GM18868 (cell line): Measurements from ENCODE around the gene APOB.

Experiments
- ATAC-seq: cut with Tn5 transposase; IDR thresholded peaks from one replicate; pipeline ENCODE4 v1.9.1; 2021; ENCODE audit warnings: mild to moderate bottlenecking, moderate library complexity; ENCODE audit not compliant: unreplicated experiment

The APOB gene

DNA sequence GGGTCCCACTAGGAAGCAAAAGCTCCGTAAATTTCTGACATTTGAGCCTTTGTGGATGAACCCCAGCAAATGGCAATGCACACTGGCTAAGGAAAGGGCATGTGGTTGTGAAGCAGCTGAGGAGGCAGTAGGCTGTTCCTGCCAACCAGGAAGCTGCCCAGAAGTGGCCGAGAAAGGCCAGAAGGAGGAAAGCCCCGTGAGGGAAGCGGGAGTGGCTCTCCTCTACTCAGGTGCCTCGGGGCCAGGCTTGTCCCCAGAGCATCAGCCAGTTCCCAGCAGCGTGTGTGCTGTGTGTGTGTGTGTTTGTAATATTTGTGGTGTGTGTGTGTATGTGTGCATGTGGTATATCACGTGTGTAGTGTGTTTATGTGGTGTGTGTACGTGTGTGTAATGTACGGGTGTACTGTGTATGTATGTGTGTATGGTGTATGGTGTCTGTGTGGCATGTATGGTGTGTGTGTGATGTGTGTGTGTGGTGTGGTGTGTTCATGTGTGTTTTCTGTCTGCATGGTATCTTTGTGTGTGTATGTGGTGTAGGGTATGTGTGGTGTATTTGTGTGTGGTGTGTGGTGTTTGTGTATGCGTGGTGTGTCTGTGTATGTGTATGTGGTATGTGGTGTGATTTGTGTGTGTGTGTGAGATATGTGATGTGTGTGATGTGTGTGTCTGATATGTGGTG, 90.6 kb downstream of the APOB start:
- ATAC-seq: no peak
